Spleen (tissue), 11 donors: ENCODE measurements around the gene SLC25A1. TPM values are rescaled to one million over a fixed set of nuclear protein-coding genes. Genes with fewer than 3 reads are reported as not detected.

Source experiments
- DNase-seq: peaks from one replicate; pipeline ENCODE4 v3.0.0-alpha.2; 2020
- H3K27ac ChIP-seq, 8 donors: fragments of 200-600 bp; sonication (generic) in 7 of 8; 1 replicate in 4 of 8; 2 replicates in 4 of 8; pipeline versions ENCODE4 v1.5.0 to v1.8.0; 2016 to 2021; ENCODE audit warnings: inconsistent platforms in 4 of 8, mild to moderate bottlenecking in 4 of 8, moderate library complexity in 1 of 8
- H3K27me3 ChIP-seq, 7 donors: fragments of 200-600 bp; sonication (generic) in 6 of 7; replicated peaks in 1 of 7; 1 replicate in 4 of 7; 2 replicates in 3 of 7; pipeline versions ENCODE4 v1.5.0 to v1.8.0; 2016 to 2021; ENCODE audit warnings: inconsistent platforms in 3 of 7, mild to moderate bottlenecking in 1 of 7
- H3K36me3 ChIP-seq, 6 donors: fragments of 200-600 bp; sonication (generic) in 5 of 6; 1 replicate in 4 of 6; 2 replicates in 2 of 6; pipeline versions ENCODE4 v1.5.0 to v1.8.0; 2016 to 2021; ENCODE audit warnings: inconsistent platforms in 2 of 6
- H3K4me1 ChIP-seq, 6 donors: fragments of 200-600 bp; sonication (generic) in 5 of 6; 1 replicate in 3 of 6; 2 replicates in 3 of 6; pipeline versions ENCODE4 v1.5.0 to v1.8.0; 2016 to 2021; ENCODE audit warnings: inconsistent platforms in 3 of 6
- H3K4me3 ChIP-seq, 8 donors: fragments of 200-600 bp; sonication (generic) in 7 of 8; 1 replicate in 4 of 8; 2 replicates in 4 of 8; pipeline versions ENCODE4 v1.5.0 to v1.8.0; 2016 to 2021; ENCODE audit warnings: inconsistent platforms in 4 of 8, mild to moderate bottlenecking in 4 of 8, moderate library complexity in 2 of 8
- H3K9me3 ChIP-seq, 8 donors: fragments of 200-600 bp; sonication (generic) in 7 of 8; 1 replicate in 4 of 8; 2 replicates in 4 of 8; pipeline versions ENCODE4 v1.5.0 to v1.8.0; 2016 to 2021; ENCODE audit warnings: inconsistent platforms in 4 of 8
- POLR2A ChIP-seq, 3 donors: fragments of 450-650 bp; IDR thresholded peaks; one replicate each; pipeline ENCODE4 v1.5.1; 2017; ENCODE audit warnings: antibody characterized with exemption in 3 of 3, mild to moderate bottlenecking in 1 of 3
- POLR2AphosphoS5 ChIP-seq, 3 donors: sonication (generic); formaldehyde crosslinking; IDR thresholded peaks; one replicate each; pipeline ENCODE4 v1.5.1; 2017; ENCODE audit warnings: antibody characterized with exemption in 3 of 3
- WGBS, 5 donors: extraction: QIAGEN DNeasy Blood & Tissue Kit in 3 of 5; methylation state at CpG; one replicate each; pipeline versions ENCODE4 v1.1.5 to v1.1.7; 2013 to 2018; 5-methylcytosine and 5-hydroxymethylcytosine counted together
- intact Hi-C: fragments of 100-400 bp; cut with DNase I; formaldehyde crosslinking; loops from one replicate; pipeline ENCODE4 v1.15.0; 2023; ENCODE audit warnings: low total_unique reads
- polyA plus RNA-seq, 3 donors: library from polyadenylated mRNA; stranded (reverse); fragments of 200-250 nt; gene quantifications; one replicate each; pipeline ENCODE4 v1.2.1, GENCODE V29; 2013
- total RNA-seq, 7 donors: library from RNA; depleted of rRNA in 3 of 7; stranded (reverse); fragments of >200 nt in 3 of 7; fragmentation: NEBNext Ultra II Directional in 4 of 7; extraction: Animal tissue kit (Norgen Biotek cat#: 25700) in 4 of 7; gene quantifications; one replicate each; pipeline versions ENCODE4 v1.1.0 to v1.2.1, GENCODE V29; 2016 to 2021
- TF ChIP-seq, protein P1 (sequence below), 11 experiments: fragments of 200-600 bp in 7 of 11; fragments of 450-650 bp in 4 of 11; sonication (generic) in 4 of 11; IDR thresholded peaks in 8 of 11; conservative IDR thresholded peaks in 3 of 11; 1 replicate in 7 of 11; 2 replicates in 4 of 11; pipeline versions ENCODE4 v1.4.0 to v1.8.0; 2016 to 2021; ENCODE audit warnings: antibody characterized with exemption in 11 of 11, inconsistent platforms in 4 of 11, mild to moderate bottlenecking in 1 of 11
- donor health status: healthy with polysubstance abuse.
- donor health status: DM: no; HTN: no; CAD: no; lungs with moderate emphysema.
- donor health status: DM: no; HTN: no; CAD: no.
- donor health status: Bipolar disorder and iron deficiency.
- donor health status: healthy.
- donor health status: DM: no; HTN: no; CAD: no.
- donor health status: DM: yes; HTN: yes; CAD: no.

SLC25A1 gene
- total and polyA plus RNA-seq, 10 donors = 23.5 to 59.7 (median 35.9) TPM

DNA sequence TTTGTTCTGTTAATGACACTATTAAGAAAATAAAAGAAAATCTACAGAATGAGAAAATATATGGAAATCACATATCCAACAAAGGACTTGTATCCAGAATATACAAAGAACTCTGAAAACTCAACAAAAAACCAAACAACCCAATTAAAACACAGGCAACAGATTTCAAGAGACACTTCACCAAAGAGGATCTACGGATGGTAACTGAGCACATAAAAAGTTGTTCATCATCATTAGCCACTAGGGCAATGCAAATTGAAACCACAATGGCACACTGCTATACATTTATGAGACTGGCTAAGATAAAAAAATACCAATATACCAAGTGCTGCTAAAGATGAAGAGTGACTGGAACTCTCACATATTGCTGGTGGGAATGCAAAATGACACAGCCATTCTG is 34.5 kb upstream of the SLC25A1 start:
- no peak overlapping the region for H3K27ac ChIP-seq
- no peaks in the 10 kb centered on the region for H3K9me3 ChIP-seq
- intact Hi-C loops = no loop called here
- DNase-seq = no peak
- peaks cover 0 to 74% (median 7%) of the 10 kb centered on the region in 6 donors for H3K36me3 ChIP-seq
- 47 to 73% (median 69%) methylated on average over 1 of the region's 1 CpG for WGBS, 5 donors
- TF ChIP-seq, protein P1, sequence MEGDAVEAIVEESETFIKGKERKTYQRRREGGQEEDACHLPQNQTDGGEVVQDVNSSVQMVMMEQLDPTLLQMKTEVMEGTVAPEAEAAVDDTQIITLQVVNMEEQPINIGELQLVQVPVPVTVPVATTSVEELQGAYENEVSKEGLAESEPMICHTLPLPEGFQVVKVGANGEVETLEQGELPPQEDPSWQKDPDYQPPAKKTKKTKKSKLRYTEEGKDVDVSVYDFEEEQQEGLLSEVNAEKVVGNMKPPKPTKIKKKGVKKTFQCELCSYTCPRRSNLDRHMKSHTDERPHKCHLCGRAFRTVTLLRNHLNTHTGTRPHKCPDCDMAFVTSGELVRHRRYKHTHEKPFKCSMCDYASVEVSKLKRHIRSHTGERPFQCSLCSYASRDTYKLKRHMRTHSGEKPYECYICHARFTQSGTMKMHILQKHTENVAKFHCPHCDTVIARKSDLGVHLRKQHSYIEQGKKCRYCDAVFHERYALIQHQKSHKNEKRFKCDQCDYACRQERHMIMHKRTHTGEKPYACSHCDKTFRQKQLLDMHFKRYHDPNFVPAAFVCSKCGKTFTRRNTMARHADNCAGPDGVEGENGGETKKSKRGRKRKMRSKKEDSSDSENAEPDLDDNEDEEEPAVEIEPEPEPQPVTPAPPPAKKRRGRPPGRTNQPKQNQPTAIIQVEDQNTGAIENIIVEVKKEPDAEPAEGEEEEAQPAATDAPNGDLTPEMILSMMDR (IDR thresholded peaks at IDR 0.05 in 8 of 11, conservative IDR thresholded peaks at IDR 0.05 in 3 of 11) = no peak
- TF ChIP-seq POLR2A (IDR thresholded peaks at IDR 0.05) = no peak
- no peak for TF ChIP-seq POLR2AphosphoS5 (IDR thresholded peaks at IDR 0.05)
- H3K4me3 ChIP-seq = no peak overlapping the region
- no peaks in the 10 kb centered on the region for H3K27me3 ChIP-seq
- peaks cover 0 to 4% (median 0%) of the 10 kb centered on the region in 6 donors for H3K4me1 ChIP-seq

DNA sequence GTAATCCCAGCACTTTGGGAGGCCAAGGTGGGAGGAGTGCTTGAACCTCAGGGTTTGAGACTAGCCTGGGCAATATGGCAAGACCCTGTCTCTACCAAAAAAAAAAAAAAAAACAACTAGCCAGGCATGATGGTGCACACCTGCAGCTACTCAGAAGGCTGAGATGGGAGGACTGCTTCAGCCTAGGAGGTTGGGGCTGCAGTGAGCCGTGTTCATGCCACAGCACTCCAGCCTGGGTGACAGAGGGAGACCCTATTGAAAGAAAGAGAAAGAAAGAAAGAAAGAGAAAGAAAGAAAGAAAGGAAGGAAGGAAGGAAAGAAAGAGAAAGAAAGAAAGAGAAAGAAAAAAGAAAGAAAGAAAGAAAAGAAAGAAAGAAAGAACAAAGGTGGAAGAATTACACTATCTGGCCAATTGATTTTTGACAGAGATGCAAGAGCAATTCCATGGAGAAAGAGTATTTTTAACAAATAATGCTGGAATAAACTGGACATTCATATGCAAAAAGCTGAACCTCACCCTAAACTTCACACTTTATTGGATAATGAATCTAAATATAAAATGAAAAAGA is 33.9 kb upstream of the SLC25A1 start:
- WGBS, 5 donors = 74 to 91% (median 87%) methylated on average over 1 of the region's 1 CpG
- Histone ChIP-seq H3K4me3 (no peak overlapping the region), H3K27ac (no peak overlapping the region), H3K36me3 (peaks cover 0 to 78% (median 7%) of the 10 kb centered on the region in 6 donors), H3K27me3 (no peaks in the 10 kb centered on the region), H3K4me1 (no peaks in the 10 kb centered on the region), H3K9me3 (no peaks in the 10 kb centered on the region)
- TF ChIP-seq POLR2AphosphoS5 (IDR thresholded peaks at IDR 0.05) (no peak), POLR2A (IDR thresholded peaks at IDR 0.05) (no peak)
- TF ChIP-seq, protein P1 (IDR thresholded peaks at IDR 0.05 in 8 of 11, conservative IDR thresholded peaks at IDR 0.05 in 3 of 11) = no peak
- intact Hi-C loops = no loop called here
- no peak for DNase-seq

DNA sequence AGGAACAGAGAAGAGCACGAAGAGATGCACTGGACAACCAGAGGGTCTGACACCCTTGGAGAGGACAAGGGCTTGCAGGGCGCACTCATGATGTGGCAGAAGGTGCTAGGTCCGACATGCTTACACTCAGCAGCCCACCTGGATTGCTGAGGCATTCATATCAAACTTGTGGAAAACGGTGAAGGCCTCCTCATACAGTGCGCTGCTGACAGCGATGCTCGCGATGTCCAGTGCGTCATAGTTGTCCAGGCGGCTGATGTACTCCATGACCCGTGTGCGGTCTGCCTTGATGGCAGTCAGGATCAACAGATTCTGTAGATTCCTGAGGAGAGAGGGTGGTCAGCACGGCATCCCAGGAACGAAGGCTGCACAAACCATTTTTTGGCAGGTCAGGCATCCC is 31.7 kb upstream of the SLC25A1 start:
- no peaks in the 10 kb centered on the region for H3K9me3 ChIP-seq
- WGBS, 5 donors = 90 to 98% (median 95%) methylated on average over 14 of the region's 14 CpGs
- H3K4me3 ChIP-seq = no peak overlapping the region
- no peak overlapping the region for H3K27ac ChIP-seq
- TF ChIP-seq POLR2A (IDR thresholded peaks at IDR 0.05) = no peak
- no peak for TF ChIP-seq POLR2AphosphoS5 (IDR thresholded peaks at IDR 0.05)
- TF ChIP-seq, protein P1 (IDR thresholded peaks at IDR 0.05 in 8 of 11, conservative IDR thresholded peaks at IDR 0.05 in 3 of 11) = no peak
- DNase-seq = no peak
- intact Hi-C loops = no loop called here
- no peaks in the 10 kb centered on the region for H3K27me3 ChIP-seq
- no peaks in the 10 kb centered on the region for H3K4me1 ChIP-seq
- H3K36me3 ChIP-seq = peaks cover 0 to 72% (median 7%) of the 10 kb centered on the region in 6 donors

DNA sequence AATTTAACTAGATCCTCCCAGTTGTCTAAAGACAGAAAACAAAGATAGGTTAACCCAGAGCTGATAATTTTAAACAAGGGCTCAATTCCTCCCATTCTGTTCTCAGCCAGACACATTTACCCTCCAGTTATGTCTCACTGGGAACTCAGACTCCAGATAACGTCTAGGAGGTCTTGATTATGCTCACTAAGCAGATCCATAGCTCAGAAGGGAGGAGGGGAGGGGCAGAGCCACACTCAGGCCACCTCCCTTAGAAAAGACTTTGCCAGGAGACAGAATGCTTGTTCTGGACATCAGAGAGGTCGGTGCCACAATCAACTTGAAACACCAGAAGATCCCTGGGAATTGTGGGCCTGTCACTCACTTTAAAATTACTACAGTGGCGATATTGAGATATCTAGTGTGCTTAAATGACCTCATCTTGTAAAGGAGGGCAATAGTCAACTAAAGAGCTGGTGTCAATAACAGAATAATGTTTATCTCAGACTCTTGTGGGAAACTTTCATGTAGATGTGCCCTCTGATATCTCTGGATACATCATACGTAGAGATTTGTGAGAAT is 29.8 kb upstream of the SLC25A1 start:
- no peak for DNase-seq
- Histone ChIP-seq H3K36me3 (peaks cover 0 to 72% (median 7%) of the 10 kb centered on the region in 6 donors), H3K27ac (no peak overlapping the region), H3K4me3 (no peak overlapping the region), H3K27me3 (no peaks in the 10 kb centered on the region), H3K9me3 (no peaks in the 10 kb centered on the region), H3K4me1 (no peaks in the 10 kb centered on the region)
- 74 to 88% (median 85%) methylated on average over 4 of the region's 4 CpGs for WGBS, 5 donors
- TF ChIP-seq, protein P1 (IDR thresholded peaks at IDR 0.05 in 8 of 11, conservative IDR thresholded peaks at IDR 0.05 in 3 of 11) = no peak
- TF ChIP-seq POLR2A (IDR thresholded peaks at IDR 0.05) (no peak), POLR2AphosphoS5 (IDR thresholded peaks at IDR 0.05) (no peak)
- intact Hi-C loops = no loop called here
